Smooth muscle cell (in vitro differentiated cells): ENCODE data around the gene AREG. TPM values are rescaled to one million over a fixed set of nuclear protein-coding genes. Genes with fewer than 3 reads are reported as not detected.

Experiments
- DNase-seq: peaks from one replicate; lab custom pipeline; 2025; ENCODE audit not compliant: unreplicated experiment; lab: John Stamatoyannopoulos, UW
- H2AFZ ChIP-seq: fragments of 200-600 bp; sonication (generic); 2 replicates; pipeline ENCODE4 v1.6.0; 2016; ENCODE audit warnings: antibody characterized with exemption, low read depth, mild to moderate bottlenecking
- H3F3A ChIP-seq: fragments of 200-600 bp; sonication (generic); 2 replicates; pipeline ENCODE4 v1.6.0; 2017; ENCODE audit warnings: antibody characterized with exemption, low read depth
- H3K27ac ChIP-seq: fragments of 200-600 bp; sonication (generic); 2 replicates; pipeline ENCODE4 v1.5.1; 2016; ENCODE audit warnings: low read depth, mild to moderate bottlenecking
- H3K27me3 ChIP-seq: fragments of 200-600 bp; sonication (generic); 2 replicates; pipeline ENCODE4 v1.6.1; 2016; ENCODE audit warnings: low read depth, mild to moderate bottlenecking
- H3K36me3 ChIP-seq: fragments of 200-600 bp; sonication (generic); 2 replicates; pipeline ENCODE4 v1.5.1; 2016; ENCODE audit warnings: low read depth
- H3K4me1 ChIP-seq: fragments of 200-600 bp; sonication (generic); 2 replicates; pipeline ENCODE4 v1.5.1; 2016; ENCODE audit warnings: low read depth
- H3K4me2 ChIP-seq: fragments of 200-600 bp; sonication (generic); 2 replicates; pipeline ENCODE4 v1.6.0; 2016; ENCODE audit warnings: mild to moderate bottlenecking
- H3K4me3 ChIP-seq: fragments of 200-600 bp; sonication (generic); 2 replicates; pipeline ENCODE4 v1.5.1; 2016; ENCODE audit warnings: mild to moderate bottlenecking
- H3K79me2 ChIP-seq: fragments of 200-600 bp; sonication (generic); 2 replicates; pipeline ENCODE4 v1.6.0; 2016; ENCODE audit warnings: low read depth, mild to moderate bottlenecking
- H3K9ac ChIP-seq: fragments of 200-600 bp; sonication (generic); 2 replicates; pipeline ENCODE4 v1.6.0; 2016; ENCODE audit warnings: low read depth
- H3K9me3 ChIP-seq: fragments of 200-600 bp; sonication (generic); replicated peaks from 2 replicates; pipeline ENCODE4 v1.5.1; 2016; ENCODE audit warnings: low read depth
- H4K20me1 ChIP-seq: fragments of 200-600 bp; sonication (generic); 2 replicates; pipeline ENCODE4 v1.6.0; 2016; ENCODE audit warnings: low read depth
- CTCF ChIP-seq: fragments of 200-600 bp; sonication (generic); IDR thresholded peaks from 2 replicates; pipeline ENCODE4 v1.5.1; 2017; ENCODE audit warnings: borderline replicate concordance, mild to moderate bottlenecking, antibody characterized with exemption; ENCODE audit not compliant: insufficient read depth, poor library complexity, severe bottlenecking
- WGBS: methylation state at CpG from one replicate; pipeline ENCODE4 v1.1.7; 2016; ENCODE audit warnings: low lambda C conversion rate; 5-methylcytosine and 5-hydroxymethylcytosine counted together
- polyA plus RNA-seq: library from polyadenylated mRNA; unstranded; fragments of >200 nt; fragmentation: Nextera tagmentation; extraction: Ambion mirVana; gene quantifications from 2 replicates; pipeline ENCODE4 v1.2.1, GENCODE V29; 2016
- total RNA-seq: library from RNA; depleted of rRNA; stranded (reverse); fragments of >200 nt; gene quantifications from 2 replicates; pipeline ENCODE4 v1.2.3, GENCODE V29; 2014

The AREG gene
- total and polyA plus RNA-seq, 2 experiments from 2014 or later, result 86.9 to 123 TPM

DNA sequence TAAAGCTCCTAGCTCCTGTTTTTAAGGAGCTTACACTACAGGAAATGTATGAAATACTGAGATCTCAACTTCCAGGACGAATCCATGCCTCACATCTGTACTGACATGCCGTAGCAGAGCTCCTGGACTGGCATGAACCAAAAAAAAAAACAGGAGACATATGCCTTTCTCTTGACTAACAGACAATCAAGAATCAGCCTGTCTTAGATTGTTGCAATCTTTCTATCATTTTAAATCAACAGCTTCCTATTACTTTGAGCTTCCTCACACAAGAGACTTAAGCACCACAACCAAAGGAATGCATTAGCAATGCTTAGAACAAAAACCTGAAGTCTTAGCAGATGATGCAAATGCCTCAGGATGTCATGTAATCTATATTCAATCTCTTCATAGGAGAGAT lies 34.7 kb upstream of the AREG start:
- Histone ChIP-seq H3F3A (no peaks in the 10 kb centered on the region), H3K9me3 (no peaks in the 10 kb centered on the region), H3K4me1 (peaks cover 5% of the 10 kb centered on the region), H3K27me3 (no peaks in the 10 kb centered on the region), H3K9ac (peak overlapping the region; percentile 1), H4K20me1 (no peaks in the 10 kb centered on the region), H3K4me3 (no peak overlapping the region), H3K27ac (peak overlapping the region; percentile 66), H2AFZ (peak overlapping the region; percentile 42), H3K79me2 (no peaks in the 10 kb centered on the region), H3K36me3 (no peaks in the 10 kb centered on the region), H3K4me2 (peak overlapping the region; percentile 8)
- no peak for TF ChIP-seq CTCF
- DNase-seq, result no peak
- WGBS, result 10% methylated on average over 2 of the region's 2 CpGs

DNA sequence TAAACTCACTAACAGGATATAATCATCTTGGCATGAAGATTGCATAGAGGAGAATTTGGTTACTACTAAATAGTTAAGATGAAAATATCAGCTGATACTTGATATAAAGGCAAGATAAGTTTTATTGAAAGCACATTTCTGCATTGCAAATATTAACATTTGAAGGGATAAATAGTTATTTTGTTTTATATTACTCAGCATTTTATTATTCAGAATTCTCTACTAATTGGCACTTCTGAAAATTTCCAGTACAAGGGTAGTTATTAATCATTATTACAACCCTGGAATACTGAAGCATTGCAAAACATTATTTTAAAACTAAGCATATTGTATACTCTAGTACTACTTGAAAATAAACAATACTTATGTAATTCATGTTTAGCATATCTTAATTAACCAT lies 32.7 kb upstream of the AREG start:
- no peaks in the 10 kb centered on the region for H3K9me3 ChIP-seq
- peaks cover 5% of the 10 kb centered on the region for H3K4me1 ChIP-seq
- no peaks in the 10 kb centered on the region for H3K36me3 ChIP-seq
- H4K20me1 ChIP-seq, result no peaks in the 10 kb centered on the region
- no peak overlapping the region for H3K4me3 ChIP-seq
- no peaks in the 10 kb centered on the region for H3K27me3 ChIP-seq
- DNase-seq, result no peak
- no peak overlapping the region for H3K9ac ChIP-seq
- H3K27ac ChIP-seq, result no peak overlapping the region
- no peak overlapping the region for H2AFZ ChIP-seq
- TF ChIP-seq CTCF, result no peak
- no peaks in the 10 kb centered on the region for H3K79me2 ChIP-seq
- no peaks in the 10 kb centered on the region for H3F3A ChIP-seq
- no peak overlapping the region for H3K4me2 ChIP-seq

GRCh38 chr4:74413265-74413664 lies 31.7 kb upstream of the AREG start:
- Histone ChIP-seq H3K4me1 (peaks cover 5% of the 10 kb centered on the region), H2AFZ (no peak overlapping the region), H3F3A (no peaks in the 10 kb centered on the region), H3K4me3 (no peak overlapping the region), H3K36me3 (no peaks in the 10 kb centered on the region), H3K79me2 (no peaks in the 10 kb centered on the region), H3K27me3 (no peaks in the 10 kb centered on the region), H3K9me3 (no peaks in the 10 kb centered on the region), H3K9ac (no peak overlapping the region), H3K27ac (no peak overlapping the region), H3K4me2 (no peak overlapping the region), H4K20me1 (no peaks in the 10 kb centered on the region)
- DNase-seq, result no peak
- TF ChIP-seq CTCF, result no peak

DNA sequence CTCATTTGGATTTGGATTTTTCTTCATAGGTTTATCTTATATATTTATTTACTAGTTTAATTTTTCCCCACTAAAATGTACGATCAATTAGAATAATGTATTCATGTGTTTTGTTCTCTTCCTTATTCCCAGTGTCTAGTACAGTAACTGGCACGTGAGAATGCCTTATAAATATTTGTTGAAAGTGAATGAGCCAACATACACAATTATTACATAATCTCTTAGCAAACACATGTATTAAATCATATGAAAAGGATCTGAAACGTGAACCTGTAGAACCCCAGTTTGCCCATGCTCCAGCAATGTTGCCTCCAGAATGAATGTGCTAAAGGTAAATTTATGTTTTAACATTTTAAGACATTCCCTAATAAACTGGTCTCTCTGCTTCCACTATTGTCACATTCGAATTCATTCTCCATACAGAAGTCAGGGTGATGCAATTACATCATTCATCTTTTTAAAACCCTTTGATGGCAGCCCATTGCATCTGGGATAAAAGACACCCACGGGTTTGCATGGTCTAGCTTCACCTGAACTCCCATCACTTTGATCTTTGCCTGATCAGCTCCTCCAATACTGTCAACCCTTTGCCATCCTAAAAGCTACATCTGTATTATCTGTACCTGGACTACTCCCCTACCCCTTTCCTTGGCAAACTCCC lies 30.7 kb upstream of the AREG start:
- 84% methylated on average over 5 of the region's 5 CpGs for WGBS
- Histone ChIP-seq H3K27me3 (no peaks in the 10 kb centered on the region), H3K27ac (no peak overlapping the region), H3F3A (no peaks in the 10 kb centered on the region), H3K36me3 (no peaks in the 10 kb centered on the region), H2AFZ (no peak overlapping the region), H3K4me1 (peaks cover 5% of the 10 kb centered on the region), H3K79me2 (no peaks in the 10 kb centered on the region), H3K4me3 (no peak overlapping the region), H4K20me1 (no peaks in the 10 kb centered on the region), H3K9me3 (no peaks in the 10 kb centered on the region), H3K4me2 (no peak overlapping the region), H3K9ac (no peak overlapping the region)
- no peak for TF ChIP-seq CTCF
- DNase-seq, result no peak
